Ectodermal cell (in vitro differentiated cells): ENCODE results near the gene CACNG6.

Source experiments
- H3K27ac ChIP-seq: 2 replicates; pipeline ENCODE4 v1.7.0; 2013; ENCODE audit warnings: mild to moderate bottlenecking, low read depth, low read length; ENCODE audit not compliant: insufficient read depth, poor library complexity, severe bottlenecking
- H3K27me3 ChIP-seq: 2 replicates; pipeline ENCODE4 v1.7.0; 2013; ENCODE audit warnings: mild to moderate bottlenecking, low read length; ENCODE audit not compliant: insufficient read depth, control insufficient read depth, poor library complexity, severe bottlenecking
- H3K36me3 ChIP-seq: one replicate; pipeline ENCODE4 v1.7.0; 2013; ENCODE audit warnings: low read length; ENCODE audit not compliant: control insufficient read depth, insufficient read depth
- H3K4me1 ChIP-seq: one replicate; pipeline ENCODE4 v1.7.0; 2013; ENCODE audit warnings: low read length; ENCODE audit not compliant: control insufficient read depth, insufficient read depth
- H3K4me3 ChIP-seq: 2 replicates; pipeline ENCODE4 v1.7.0; 2013; ENCODE audit warnings: low read depth, low read length, control low read depth; ENCODE audit not compliant: insufficient read depth
- H3K9me3 ChIP-seq: 2 replicates; pipeline ENCODE4 v1.7.0; 2013; ENCODE audit warnings: mild to moderate bottlenecking, low read length, moderate library complexity; ENCODE audit not compliant: control insufficient read depth
- WGBS, 2 experiments: methylation state at CpG; one replicate each; pipeline ENCODE4 v1.1.7; 2013; ENCODE audit warnings: missing lambda C conversion rate in 2 of 2; 5-methylcytosine and 5-hydroxymethylcytosine counted together

Gene CACNG6

DNA sequence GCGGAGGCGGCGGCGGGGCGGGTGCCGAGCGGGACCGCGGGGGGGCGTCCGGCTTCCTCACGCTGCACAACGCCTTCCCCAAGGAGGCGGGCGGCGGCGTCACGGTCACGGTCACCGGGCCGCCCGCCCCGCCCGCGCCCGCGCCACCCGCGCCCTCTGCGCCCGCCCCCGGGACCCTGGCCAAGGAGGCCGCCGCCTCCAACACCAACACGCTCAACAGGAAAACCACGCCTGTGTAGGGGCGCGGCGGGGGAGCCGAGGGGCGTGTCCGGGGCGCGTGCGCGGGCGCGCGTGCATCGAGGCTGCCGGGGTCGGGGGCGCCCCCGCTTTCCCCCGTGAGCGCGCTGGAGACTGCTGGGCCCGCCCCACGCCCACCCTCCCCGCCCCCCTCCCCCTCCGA, 8.8 kb upstream of the CACNG6 start:
- H3K4me3 ChIP-seq: no peak overlapping the region

DNA sequence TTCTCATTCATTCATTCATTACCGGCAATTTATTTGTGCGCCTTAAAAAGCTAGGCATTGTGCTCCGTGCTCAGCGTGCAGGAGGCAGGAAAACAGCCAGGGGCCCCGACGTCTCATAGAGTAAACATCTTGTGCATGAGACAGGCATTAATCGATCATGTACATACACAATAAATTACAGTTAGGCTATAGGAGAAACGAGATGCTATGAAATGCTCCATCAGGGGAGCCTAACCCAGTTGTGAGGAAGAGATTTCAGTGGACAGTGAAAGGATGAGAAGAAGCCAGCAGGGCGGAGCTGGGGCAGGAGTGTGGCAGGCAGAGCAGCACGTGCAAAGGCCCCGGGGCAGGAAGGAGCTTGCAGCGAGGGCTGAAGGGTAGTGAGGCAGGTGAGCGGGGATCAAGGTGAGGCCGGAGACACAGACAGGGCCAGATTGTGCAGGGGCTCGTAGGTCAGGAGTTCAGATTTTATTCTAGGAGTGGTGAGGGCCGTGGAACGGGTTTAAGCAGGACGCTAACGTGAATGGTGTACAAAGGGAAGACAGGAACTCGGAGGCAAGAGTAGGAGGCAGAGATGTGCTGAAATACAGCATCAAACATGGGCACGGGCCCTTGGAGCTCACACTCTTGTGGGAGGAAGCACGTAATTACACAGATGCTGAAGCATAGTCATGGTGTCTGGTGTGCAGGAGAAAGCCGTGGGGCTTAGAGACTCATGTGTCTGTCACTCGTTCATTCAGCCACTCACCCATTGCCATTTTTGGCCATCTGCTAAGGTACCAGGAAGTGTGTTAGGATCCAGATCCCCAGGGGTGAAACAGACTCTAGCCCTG, 7.8 kb upstream of the CACNG6 start:
- Histone ChIP-seq H3K4me1 (peaks cover 8% of the 10 kb centered on the region), H3K36me3 (no peaks in the 10 kb centered on the region), H3K9me3 (no peaks in the 10 kb centered on the region), H3K4me3 (no peak overlapping the region), H3K27ac (no peak overlapping the region), H3K27me3 (peaks cover 52% of the 10 kb centered on the region)
- 92 to 93% methylated on average over 24 of the region's 24 CpGs for WGBS, 2 experiments

More for the DNA sequence above, 8.8 kb upstream of the CACNG6 start:
- Histone ChIP-seq H3K36me3 (no peaks in the 10 kb centered on the region), H3K27ac (no peak overlapping the region), H3K9me3 (no peaks in the 10 kb centered on the region), H3K4me1 (peaks cover 8% of the 10 kb centered on the region), H3K27me3 (peaks cover 54% of the 10 kb centered on the region)
- 1% methylated on average over 54 to 60 of the region's 61 CpGs for WGBS, 2 experiments

DNA sequence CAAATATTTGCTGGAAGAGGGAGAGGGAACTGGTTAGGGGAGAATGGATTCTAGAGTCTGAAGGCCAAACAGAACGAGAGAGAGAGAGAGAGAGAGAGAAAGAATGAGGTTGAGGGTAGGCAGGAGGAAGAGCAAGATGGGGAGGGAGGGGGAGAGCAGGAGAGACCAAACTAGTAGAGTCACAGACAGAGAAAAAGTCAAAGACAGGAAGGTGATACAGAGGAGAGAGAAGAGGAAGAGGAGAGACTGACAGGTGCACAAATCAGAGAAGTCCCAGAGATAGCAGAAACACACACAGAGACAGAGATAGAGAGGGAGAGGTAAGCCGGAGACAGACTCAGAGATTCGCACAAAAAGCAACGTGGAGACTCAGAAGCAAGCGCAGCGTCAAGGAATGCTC, 5.6 kb upstream of the CACNG6 start:
- WGBS, 2 experiments: 86 to 89% methylated on average over 6 of the region's 6 CpGs
- no peaks in the 10 kb centered on the region for H3K36me3 ChIP-seq
- no peak overlapping the region for H3K4me3 ChIP-seq
- H3K4me1 ChIP-seq: peaks cover 8% of the 10 kb centered on the region
- no peak overlapping the region for H3K27ac ChIP-seq
- H3K27me3 ChIP-seq: peaks cover 40% of the 10 kb centered on the region
- no peaks in the 10 kb centered on the region for H3K9me3 ChIP-seq

DNA sequence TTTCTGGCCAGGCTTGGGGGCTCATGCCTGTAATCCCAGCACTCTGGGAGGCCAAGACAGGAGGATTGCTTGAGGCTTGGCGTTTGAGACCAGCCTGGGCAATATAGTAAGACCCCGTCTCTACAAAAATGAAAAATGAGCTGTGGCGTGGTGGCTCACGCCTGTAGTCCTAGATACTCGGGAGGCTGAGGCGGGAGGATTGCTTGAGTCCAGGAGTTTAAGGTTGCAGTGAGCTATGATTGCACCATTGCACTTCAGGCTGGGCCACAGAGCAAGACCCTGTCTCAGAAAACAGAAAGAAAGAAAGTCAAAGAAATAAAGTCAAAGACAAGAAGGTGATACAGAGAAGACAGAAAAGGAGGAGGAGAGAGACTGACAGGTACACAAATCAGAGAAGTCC, 2.5 kb upstream of the CACNG6 start:
- Histone ChIP-seq H3K27ac (no peak overlapping the region), H3K4me1 (no peaks in the 10 kb centered on the region), H3K27me3 (peaks cover 40% of the 10 kb centered on the region), H3K9me3 (no peaks in the 10 kb centered on the region), H3K4me3 (no peak overlapping the region), H3K36me3 (no peaks in the 10 kb centered on the region)
- WGBS, 2 experiments: 92% methylated on average over 6 of the region's 6 CpGs

DNA sequence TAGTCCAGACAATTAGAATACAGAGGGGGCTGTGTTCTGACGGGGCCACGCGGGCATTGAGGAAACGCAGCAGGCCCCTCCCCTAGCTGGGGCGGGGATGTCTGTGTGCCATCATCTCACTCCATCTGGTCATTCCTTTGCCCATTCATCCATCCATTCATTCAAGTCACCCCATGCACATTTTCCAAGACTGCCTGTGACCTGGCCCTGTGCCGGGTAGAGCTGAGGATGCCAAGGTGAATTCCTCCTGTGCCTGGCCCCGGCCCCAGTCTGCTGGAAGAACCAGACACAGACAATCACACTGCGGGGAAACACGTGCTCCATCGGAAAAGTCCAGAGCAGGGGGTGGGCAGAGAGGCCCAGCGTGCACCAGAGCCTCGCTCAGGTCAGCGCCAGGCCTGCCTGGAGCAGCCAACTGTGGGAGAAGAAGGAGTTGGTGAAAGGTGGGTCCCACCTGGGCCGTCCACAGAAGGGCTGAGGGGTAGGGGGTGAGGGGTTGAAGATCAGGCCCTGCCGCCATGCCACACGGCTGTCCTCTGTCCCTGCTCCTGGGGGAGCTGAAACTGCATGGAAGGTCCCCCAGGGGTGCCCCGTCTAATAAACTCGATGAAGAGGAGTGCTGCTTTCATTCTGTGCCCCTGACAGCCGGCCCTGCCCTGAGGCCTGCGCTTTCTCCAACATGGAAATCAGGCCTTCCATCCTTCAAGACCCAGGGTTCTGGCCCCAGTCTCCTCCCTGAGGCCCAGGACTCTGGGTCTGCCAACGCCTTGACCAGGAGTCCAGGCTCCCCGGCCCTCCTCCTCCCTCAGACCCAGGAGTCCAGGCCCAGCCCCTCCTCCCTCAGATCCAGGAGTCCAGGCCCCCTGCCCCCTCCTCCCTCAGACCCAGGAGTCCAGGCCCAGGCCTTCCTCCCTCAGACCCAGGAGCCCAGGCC, 1.6 kb upstream of the CACNG6 start:
- WGBS, 2 experiments: 77 to 79% methylated on average over 22 of the region's 22 CpGs
- Histone ChIP-seq H3K4me1 (no peaks in the 10 kb centered on the region), H3K9me3 (no peaks in the 10 kb centered on the region), H3K27ac (no peak overlapping the region), H3K36me3 (no peaks in the 10 kb centered on the region), H3K27me3 (peaks cover 40% of the 10 kb centered on the region), H3K4me3 (no peak overlapping the region)

DNA sequence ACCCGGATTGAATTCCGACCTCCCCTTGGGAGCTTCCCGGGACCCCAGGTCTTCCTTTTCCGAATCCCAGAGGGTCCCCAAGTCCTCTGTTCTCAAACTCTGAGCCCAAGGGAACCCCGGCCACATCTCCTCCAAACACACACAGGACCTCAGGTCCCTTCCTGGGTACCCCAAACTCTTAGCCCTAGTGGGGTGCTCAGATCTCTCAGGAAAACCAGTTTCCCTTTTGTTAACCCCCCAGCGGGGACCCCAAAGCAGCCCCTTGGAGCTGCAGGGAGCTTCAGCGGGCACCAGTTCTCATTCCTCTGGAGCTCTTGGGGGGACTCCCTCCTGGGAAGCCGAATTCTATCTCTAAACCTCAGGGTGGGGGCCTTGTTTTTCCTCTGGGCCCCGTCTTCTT, 774 bp downstream of the CACNG6 start:
- Histone ChIP-seq H3K4me1 (no peaks in the 10 kb centered on the region), H3K27ac (peak overlapping the region; percentile 44), H3K36me3 (no peaks in the 10 kb centered on the region), H3K4me3 (peak overlapping the region; percentile 30), H3K9me3 (no peaks in the 10 kb centered on the region), H3K27me3 (peaks cover 45% of the 10 kb centered on the region)
- WGBS, 2 experiments: 88 to 90% methylated on average over 9 of the region's 9 CpGs

DNA sequence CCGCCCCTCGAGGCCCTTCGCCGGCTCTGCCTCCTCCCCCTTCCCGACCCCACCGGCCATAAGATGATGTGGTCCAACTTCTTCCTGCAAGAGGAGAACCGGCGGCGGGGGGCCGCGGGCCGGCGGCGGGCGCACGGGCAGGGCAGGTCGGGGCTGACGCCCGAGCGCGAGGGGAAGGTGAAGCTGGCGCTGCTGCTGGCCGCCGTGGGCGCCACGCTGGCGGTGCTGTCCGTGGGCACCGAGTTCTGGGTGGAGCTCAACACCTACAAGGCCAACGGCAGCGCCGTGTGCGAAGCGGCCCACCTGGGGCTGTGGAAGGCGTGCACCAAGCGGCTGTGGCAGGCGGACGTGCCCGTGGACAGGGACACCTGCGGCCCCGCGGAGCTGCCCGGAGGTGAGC, 1.4 kb downstream of the CACNG6 start:
- peaks cover 45% of the 10 kb centered on the region for H3K27me3 ChIP-seq
- H3K4me1 ChIP-seq: no peaks in the 10 kb centered on the region
- no peaks in the 10 kb centered on the region for H3K36me3 ChIP-seq
- no peak overlapping the region for H3K27ac ChIP-seq
- no peak overlapping the region for H3K4me3 ChIP-seq
- WGBS, 2 experiments: 93 to 95% methylated on average over 43 of the region's 43 CpGs
- no peaks in the 10 kb centered on the region for H3K9me3 ChIP-seq

DNA sequence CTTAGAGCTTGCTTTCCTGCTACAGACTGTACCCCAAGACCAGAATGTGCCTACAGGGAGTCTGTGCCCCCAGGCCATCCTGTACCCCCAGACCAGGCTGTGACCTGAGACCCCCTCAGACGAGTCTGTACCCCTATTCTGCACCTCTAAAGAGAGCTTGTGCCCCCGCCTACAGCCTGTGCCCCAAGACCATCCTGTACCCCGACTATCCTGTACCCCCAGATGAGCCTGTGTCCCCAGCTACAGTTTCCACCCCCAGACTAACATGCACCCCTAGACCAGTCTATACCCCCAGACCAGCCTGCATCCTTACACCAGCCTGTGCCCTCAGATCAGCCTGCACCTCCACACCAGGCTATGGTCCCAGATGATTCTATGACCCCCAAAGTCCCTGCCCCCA, 2.0 kb downstream of the CACNG6 start:
- Histone ChIP-seq H3K4me1 (no peaks in the 10 kb centered on the region), H3K4me3 (no peak overlapping the region), H3K27ac (no peak overlapping the region), H3K27me3 (peaks cover 49% of the 10 kb centered on the region), H3K36me3 (no peaks in the 10 kb centered on the region), H3K9me3 (no peaks in the 10 kb centered on the region)
- WGBS, 2 experiments: 86 to 89% methylated on average over 3 of the region's 3 CpGs

DNA sequence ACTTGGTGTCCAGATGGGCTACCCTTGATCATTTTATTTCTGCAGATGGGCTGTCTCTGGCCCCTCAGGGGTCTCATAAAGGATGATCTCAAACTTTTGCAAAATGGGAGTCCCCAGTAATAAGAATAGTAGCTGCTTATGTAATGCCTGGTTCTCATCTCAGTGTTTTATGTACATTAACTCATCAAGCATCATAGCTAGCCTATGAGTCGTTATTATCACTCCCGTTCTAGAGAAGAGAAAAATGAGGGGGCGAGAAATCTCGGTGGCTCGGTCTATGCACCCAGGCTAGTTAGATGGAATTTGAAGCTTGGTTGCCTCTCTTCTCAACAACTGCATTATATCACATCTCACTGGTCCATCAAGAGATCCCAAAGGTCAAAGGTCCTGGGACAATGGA, 3.4 kb downstream of the CACNG6 start:
- 88 to 92% methylated on average over 5 of the region's 5 CpGs for WGBS, 2 experiments
- Histone ChIP-seq H3K36me3 (no peaks in the 10 kb centered on the region), H3K9me3 (no peaks in the 10 kb centered on the region), H3K27ac (no peak overlapping the region), H3K27me3 (peaks cover 60% of the 10 kb centered on the region), H3K4me1 (no peaks in the 10 kb centered on the region), H3K4me3 (no peak overlapping the region)

DNA sequence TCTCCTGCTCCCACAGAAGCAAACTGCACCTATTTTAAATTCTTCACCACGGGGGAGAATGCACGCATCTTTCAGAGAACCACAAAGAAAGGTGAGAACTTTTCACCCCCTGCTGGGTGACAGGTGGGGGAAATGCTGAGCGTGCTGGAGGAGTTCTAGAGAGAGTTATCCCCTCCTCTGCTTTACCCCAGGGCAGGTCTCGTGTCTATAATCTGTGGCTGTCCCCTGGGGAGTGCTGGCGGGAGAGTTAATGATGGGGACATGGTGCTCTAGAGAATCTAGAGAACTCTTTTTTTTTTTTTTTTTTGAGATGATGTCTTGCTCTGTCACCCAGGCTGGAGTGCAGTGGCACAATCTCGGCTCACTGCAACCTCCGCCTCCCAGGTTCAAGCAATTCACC, 6.8 kb downstream of the CACNG6 start:
- no peaks in the 10 kb centered on the region for H3K4me1 ChIP-seq
- no peak overlapping the region for H3K27ac ChIP-seq
- no peaks in the 10 kb centered on the region for H3K9me3 ChIP-seq
- peaks cover 48% of the 10 kb centered on the region for H3K27me3 ChIP-seq
- 67 to 71% methylated on average over 7 of the region's 7 CpGs for WGBS, 2 experiments
- no peak overlapping the region for H3K4me3 ChIP-seq
- H3K36me3 ChIP-seq: no peaks in the 10 kb centered on the region
